GM12878 (cell line): ENCODE results near the gene IBTK. TPM values are rescaled to one million over a fixed set of nuclear protein-coding genes. Genes with fewer than 3 reads are reported as not detected.

ENCODE experiments used
- ATAC-seq: fragments of 200-7000 bp; cut with Tn5 transposase; 3 replicates; pipeline ENCODE4 v1.9.1; 2020; ENCODE audit warnings: mild to moderate bottlenecking, moderate library complexity
- BruUV-seq: library from RNA; stranded (reverse); fragments of 400-500 nt; replicated peaks from 2 replicates; lab custom pipeline; 2021; lab: Mats Ljungman, UMichigan
- CTCF ChIA-PET: fragments of 300-600 bp; sonication (Branson Sonifier 250); formaldehyde crosslinking; extraction: SDS; loops from one replicate; lab custom pipeline; 2021; ENCODE audit warnings: inconsistent platforms; lab: Yijun Ruan, JAX
- POLR2A ChIA-PET: fragments of 350-600 bp; formaldehyde crosslinking; extraction: SDS; loops from one replicate; lab custom pipeline; 2021; ENCODE audit warnings: inconsistent platforms; lab: Charles Lee
- RAD21 ChIA-PET: fragments of 300-600 bp; sonication (Branson Sonifier 250); formaldehyde crosslinking; loops from one replicate; lab custom pipeline; 2023; ENCODE audit warnings: antibody characterized with exemption; ENCODE audit not compliant: unreplicated experiment; lab: Charles Lee
- SMC1A ChIA-PET: fragments of 300-600 bp; sonication (Branson Sonifier 250); formaldehyde crosslinking; loops from one replicate; lab custom pipeline; 2023; ENCODE audit not compliant: unreplicated experiment, uncharacterized antibody; lab: Charles Lee
- DNase-seq: peaks from one replicate; pipeline ENCODE4 v3.0.0-alpha.2; 2011; ENCODE audit warnings: low read depth, low spot score
- FAIRE-seq: peaks from 3 replicates; lab custom pipeline; 2011; peaks lifted over from hg19 to GRCh38; lab: Jason Lieb, UNC
- H2AFZ ChIP-seq: 2 replicates; pipeline ENCODE4 v1.6.0; 2011; ENCODE audit warnings: low read depth, low read length, control low read depth; ENCODE audit not compliant: control insufficient read depth
- H3K27ac ChIP-seq: 2 replicates; pipeline ENCODE4 v1.5.1; 2011; ENCODE audit warnings: control low read depth; ENCODE audit not compliant: control insufficient read depth, insufficient read depth
- H3K27me3 ChIP-seq, 2 experiments: replicated peaks in 1 of 2; 2 replicates each; pipeline versions ENCODE4 v1.6.0 to v1.6.1; 2011; ENCODE audit warnings: low read length in 1 of 2; ENCODE audit not compliant: control insufficient read depth in 2 of 2, insufficient read depth in 2 of 2
- H3K36me3 ChIP-seq, 2 experiments: 2 replicates each; pipeline ENCODE4 v1.5.1; 2011; ENCODE audit warnings: low read length in 1 of 2; ENCODE audit not compliant: control insufficient read depth in 2 of 2, insufficient read depth in 2 of 2
- H3K4me1 ChIP-seq: 2 replicates; pipeline ENCODE4 v1.6.1; 2011; ENCODE audit warnings: mild to moderate bottlenecking, low read length, moderate library complexity, mixed read lengths; ENCODE audit not compliant: control insufficient read depth, insufficient read depth
- H3K4me2 ChIP-seq: 2 replicates; pipeline ENCODE4 v1.6.0; 2011; ENCODE audit warnings: control low read depth; ENCODE audit not compliant: control insufficient read depth, insufficient read depth
- H3K4me3 ChIP-seq: fragments of 200-600 bp; sonication (generic); 2 replicates; pipeline ENCODE4 v1.5.1; 2016
- H3K79me2 ChIP-seq: 2 replicates; pipeline ENCODE4 v1.6.0; 2011; ENCODE audit warnings: low read length; ENCODE audit not compliant: control insufficient read depth, insufficient read depth
- H3K9ac ChIP-seq: 2 replicates; pipeline ENCODE4 v1.8.0; 2011; ENCODE audit warnings: low read length, control low read depth, mixed read lengths; ENCODE audit not compliant: control insufficient read depth, insufficient read depth
- H3K9me3 ChIP-seq: replicated peaks from 3 replicates; pipeline ENCODE4 v1.5.1; 2011; ENCODE audit warnings: mild to moderate bottlenecking, low read length; ENCODE audit not compliant: control insufficient read depth, insufficient read depth
- H4K20me1 ChIP-seq: 2 replicates; pipeline ENCODE4 v1.6.0; 2011; ENCODE audit not compliant: control insufficient read depth, insufficient read depth
- ETV6 ChIP-seq, 2 experiments: fragments of 450-650 bp in 1 of 2; IDR thresholded peaks in 1 of 2; conservative IDR thresholded peaks in 1 of 2; 2 replicates each; pipeline ENCODE4 v1.6.1; 2014; ENCODE audit warnings: antibody characterized with exemption in 1 of 2, borderline replicate concordance in 1 of 2, low read depth in 1 of 2, mild to moderate bottlenecking in 1 of 2, moderate library complexity in 1 of 2
- IRF3 ChIP-seq: fragments of 450-650 bp; IDR thresholded peaks from 2 replicates; pipeline ENCODE4 v1.6.1; 2014; ENCODE audit warnings: mild to moderate bottlenecking
- IRF4 ChIP-seq: IDR thresholded peaks from 2 replicates; pipeline ENCODE4 v1.6.1; 2011; ENCODE audit warnings: low read depth, low read length
- MXI1 ChIP-seq: fragments of 150-350 bp; IDR thresholded peaks from 2 replicates; pipeline ENCODE4 v1.6.1; 2011; ENCODE audit warnings: low read depth, mild to moderate bottlenecking, inconsistent platforms, low read length, improper control_type of control experiment
- TARDBP ChIP-seq: IDR thresholded peaks from 2 replicates; pipeline ENCODE4 v1.6.1; 2016; ENCODE audit warnings: borderline replicate concordance
- ZBED1 ChIP-seq: IDR thresholded peaks from 2 replicates; pipeline ENCODE4 v1.6.1; 2016; ENCODE audit warnings: borderline replicate concordance
- ZNF24 ChIP-seq: fragments of 450-650 bp; IDR thresholded peaks from 2 replicates; pipeline ENCODE4 v1.6.1; 2017; ENCODE audit warnings: antibody characterized with exemption, mild to moderate bottlenecking
- WGBS: methylation state at CpG from one replicate; pipeline ENCODE4 v1.1.6; 2016; ENCODE audit warnings: low lambda C conversion rate; ENCODE audit not compliant: insufficient replicate concordance, insufficient coverage; ENCODE audit errors: missing lambda C conversion rate; 5-methylcytosine and 5-hydroxymethylcytosine counted together
- in situ Hi-C: fragments of 300-500 bp; cut with MboI; formaldehyde crosslinking; loops from 9 replicates; pipeline ENCODE4 v1.14.3; 2018; ENCODE audit warnings: mixed read lengths
- intact Hi-C: fragments of 100-400 bp; cut with micrococcal nuclease; formaldehyde crosslinking; loops from one replicate; pipeline ENCODE4 v1.14.2; 2022; ENCODE audit not compliant: unreplicated experiment
- polyA plus RNA-seq, 11 experiments: library from polyadenylated mRNA; depleted of rRNA in 4 of 11; unstranded in 6 of 11; stranded (reverse) in 5 of 11; fragments of >200 nt; fragmentation: Nextera tagmentation in 4 of 11; fragmentation: Illumina TruSeq in 1 of 11; extraction: Ambion mirVana in 4 of 11; extraction: Trizol in 1 of 11; gene quantifications; 1 replicate in 1 of 11; 2 replicates in 10 of 11; pipeline versions ENCODE4 v1.2.1 to v1.2.3, GENCODE V29; 2011 to 2016; ENCODE audit warnings: inconsistent platforms in 2 of 11, missing spikeins in 2 of 11, low read depth in 1 of 11
- total RNA-seq, 4 experiments: library from RNA; depleted of rRNA in 3 of 4; stranded (reverse); fragments of >200 nt in 3 of 4; fragmentation: Illumina TruSeq in 1 of 4; extraction: Trizol in 1 of 4; gene quantifications; 2 replicates each; pipeline versions ENCODE4 v1.2.1 to v1.2.3, GENCODE V29; 2013 to 2021

Gene IBTK
- total and polyA plus RNA-seq, 10 of the 15 experiments (the other 5 are each of a cell fraction or from before 2014, with no cell fraction given), result 12.0 to 32.1 (median 20.9) TPM

- no TSS peak for BruUV-seq
- in situ Hi-C loops, result no loop called here
- ATAC-seq, result no peak
- Histone ChIP-seq H3K4me2 (no peak overlapping the region), H3K27me3 (no peaks in the 10 kb centered on the region), H2AFZ (no peak overlapping the region), H3K79me2 (no peaks in the 10 kb centered on the region), H3K9ac (no peak overlapping the region), H3K9me3 (no peaks in the 10 kb centered on the region), H3K4me3 (no peak overlapping the region), H3K27ac (no peak overlapping the region), H4K20me1 (no peaks in the 10 kb centered on the region), H3K4me1 (no peaks in the 10 kb centered on the region), H3K36me3 (peaks cover 2 to 11% of the 10 kb centered on the region in 2 experiments; a peak in 3 of 4 replicates)
- no peak for TF ChIP-seq IRF4
- TF ChIP-seq ETV6 (conservative IDR thresholded peaks at IDR 0.05 in 1 of 2, IDR thresholded peaks at IDR 0.05 in 1 of 2; ENCODE audit: borderline replicate concordance in 1 of 2, low read depth in 1 of 2), result no peak
- TF ChIP-seq ZNF24, result no peak
- TF ChIP-seq MXI1, result no peak
- TF ChIP-seq ZBED1, result no peak
- TF ChIP-seq TARDBP, result no peak
- TF ChIP-seq IRF3, result no peak
- ChIA-PET CTCF (interaction anchor here (0.6 to 2.5 kb wide), 4 partner anchors 14 to 136 kb away, joined by 3 to 5 read pairs (median 4); no protein-coding TSS in a partner anchor), SMC1A (interaction anchor here (0.9 to 1.5 kb wide), 7 partner anchors 11 to 1962 kb away, joined by 3 to 5 read pairs (median 3); no protein-coding TSS in a partner anchor), POLR2A (interaction anchor here (0.6 to 1.1 kb wide), 2 partner anchors 12 to 109 kb away, joined by 4 to 7 read pairs; no protein-coding TSS in a partner anchor), RAD21 (no interaction called here)
- DNase-seq, result no peak
- FAIRE-seq, result no peak
- 100% methylated on average over 1 of the region's 1 CpG for WGBS
- intact Hi-C loops, result no loop called here
Observed at GRCh38 chr6:82176616-82177015, 70.9 kb downstream of the IBTK start.
